SH-SY5Y (cell line): ENCODE measurements around the gene MRPL21.

Experiments
- GATA2 ChIP-seq: IDR thresholded peaks from 2 replicates; pipeline ENCODE4 v1.6.1; 2011; ENCODE audit warnings: mild to moderate bottlenecking, low read depth, low read length
- GATA3 ChIP-seq: IDR thresholded peaks from 2 replicates; pipeline ENCODE4 v1.6.1; 2011; ENCODE audit warnings: low read depth, mild to moderate bottlenecking, low read length, moderate library complexity

GRCh38 chr11:68863553-68864265, 39.9 kb downstream of the MRPL21 start:
- TF ChIP-seq GATA2 (no peak), GATA3 (no peak)
